ENCODE data around the gene RAB23. TPM values are rescaled to one million over a fixed set of nuclear protein-coding genes. Genes with fewer than 3 reads are reported as not detected.

Gene RAB23
- total RNA-seq = 10 to 100 TPM in 2 of 6 donors, 1 to 10 TPM in 4; 6.3 to 19.7 (median 9.1) TPM

DNA sequence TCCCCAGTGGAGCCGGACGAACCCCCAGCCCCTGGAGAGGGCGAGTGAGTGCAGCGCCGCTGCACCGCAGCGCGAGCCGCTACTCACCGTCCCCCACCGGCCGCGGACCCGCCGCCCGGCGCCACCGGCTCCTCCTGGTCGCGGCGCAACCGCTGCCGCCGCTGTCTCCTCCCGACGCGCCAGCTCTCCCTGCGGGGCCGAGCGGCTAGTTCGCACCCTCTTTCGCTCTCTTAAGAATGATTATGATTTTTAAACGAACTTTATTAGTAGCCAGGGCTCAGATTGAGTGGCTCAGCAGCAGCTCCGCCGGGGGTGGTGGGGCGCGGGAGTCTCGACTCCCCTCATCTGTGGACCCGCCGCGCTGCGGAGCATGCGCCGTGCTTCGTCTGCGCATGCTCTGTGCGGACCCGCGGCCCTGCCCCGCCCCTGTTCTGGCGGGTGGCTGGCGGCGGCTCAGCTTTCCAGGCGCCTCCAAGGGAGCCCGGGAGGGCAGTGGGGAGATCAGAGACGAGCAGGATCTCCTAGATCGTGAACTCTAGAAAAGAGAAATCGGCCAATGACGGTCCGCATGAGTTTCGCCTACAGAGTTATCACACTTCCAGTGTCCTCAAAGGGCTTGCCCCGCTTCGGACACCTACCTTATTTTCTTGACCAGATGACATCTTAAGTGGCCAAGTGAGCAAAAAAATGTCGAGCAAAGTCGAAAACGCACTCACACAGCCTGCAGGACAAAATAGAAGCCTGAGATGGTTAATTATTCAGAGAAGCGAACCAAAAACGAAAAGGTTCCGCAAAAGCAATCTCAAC lies at the start of gene RAB23:
TSS of gene RAB23 (minus strand) at position 372 of the 807 bp plus-strand sequence. CDS start 11,927 bp downstream, outside the sequence.
- DNase-seq = peak; percentile 81 to 97
- TF ChIP-seq POLR2AphosphoS5 (IDR thresholded peaks at IDR 0.05) (peak; percentile 40 to 87), EP300 (IDR thresholded peaks at IDR 0.05) (no peak), POLR2A (IDR thresholded peaks at IDR 0.05) (peak in 3 of 4 donors; percentile 33 to 79 (median 78))
- TF ChIP-seq, protein P1, sequence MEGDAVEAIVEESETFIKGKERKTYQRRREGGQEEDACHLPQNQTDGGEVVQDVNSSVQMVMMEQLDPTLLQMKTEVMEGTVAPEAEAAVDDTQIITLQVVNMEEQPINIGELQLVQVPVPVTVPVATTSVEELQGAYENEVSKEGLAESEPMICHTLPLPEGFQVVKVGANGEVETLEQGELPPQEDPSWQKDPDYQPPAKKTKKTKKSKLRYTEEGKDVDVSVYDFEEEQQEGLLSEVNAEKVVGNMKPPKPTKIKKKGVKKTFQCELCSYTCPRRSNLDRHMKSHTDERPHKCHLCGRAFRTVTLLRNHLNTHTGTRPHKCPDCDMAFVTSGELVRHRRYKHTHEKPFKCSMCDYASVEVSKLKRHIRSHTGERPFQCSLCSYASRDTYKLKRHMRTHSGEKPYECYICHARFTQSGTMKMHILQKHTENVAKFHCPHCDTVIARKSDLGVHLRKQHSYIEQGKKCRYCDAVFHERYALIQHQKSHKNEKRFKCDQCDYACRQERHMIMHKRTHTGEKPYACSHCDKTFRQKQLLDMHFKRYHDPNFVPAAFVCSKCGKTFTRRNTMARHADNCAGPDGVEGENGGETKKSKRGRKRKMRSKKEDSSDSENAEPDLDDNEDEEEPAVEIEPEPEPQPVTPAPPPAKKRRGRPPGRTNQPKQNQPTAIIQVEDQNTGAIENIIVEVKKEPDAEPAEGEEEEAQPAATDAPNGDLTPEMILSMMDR (IDR thresholded peaks at IDR 0.05) = peak in 1 of 6 experiments; percentile 12
- peaks cover 4 to 16% (median 8%) of the 10 kb centered on the region in 4 donors for H3K4me1 ChIP-seq
- peak within 1 kb of the TSS; percentile 71 to 91 (median 83) for H3K27ac ChIP-seq
- H3K9me3 ChIP-seq = no peaks in the 10 kb centered on the region
- no peaks in the 10 kb centered on the region for H3K27me3 ChIP-seq
- WGBS, 2 donors = 0% methylated on average over 20 to 44 of the region's 69 CpGs
- H3K36me3 ChIP-seq = no peaks in the 10 kb centered on the region
- H3K4me3 ChIP-seq = peak within 1 kb of the TSS; percentile 76 to 98 (median 96)
- ATAC-seq (ENCODE audit: low FRiP score in 2 of 2) = peak; percentile 96 to 98

DNA sequence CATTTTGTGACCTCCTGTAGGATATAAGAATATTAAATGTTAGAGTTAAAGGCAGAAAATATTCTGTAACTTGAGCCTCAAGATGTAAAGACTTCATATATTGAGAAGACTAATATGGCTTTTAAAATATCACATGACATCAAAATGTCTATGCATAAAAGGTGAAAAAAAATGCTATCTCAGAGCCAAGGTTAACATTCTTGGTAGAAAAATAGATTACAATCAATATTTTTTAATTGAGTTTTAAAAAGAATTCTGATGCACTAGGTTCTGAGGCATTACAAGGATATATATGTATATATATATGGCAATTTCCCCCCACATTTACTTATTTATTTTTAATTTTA lies 46.2 kb upstream of the RAB23 start:
- Histone ChIP-seq H3K27ac (no peak overlapping the region), H3K4me3 (no peak overlapping the region), H3K27me3 (no peaks in the 10 kb centered on the region), H3K4me1 (peaks cover 0 to 4% (median 0%) of the 10 kb centered on the region in 4 donors), H3K9me3 (no peaks in the 10 kb centered on the region), H3K36me3 (no peaks in the 10 kb centered on the region)
- no peak for TF ChIP-seq POLR2AphosphoS5 (IDR thresholded peaks at IDR 0.05)
- TF ChIP-seq, protein P1 (IDR thresholded peaks at IDR 0.05) = no peak
- no peak for TF ChIP-seq EP300 (IDR thresholded peaks at IDR 0.05)
- no peak for TF ChIP-seq POLR2A (IDR thresholded peaks at IDR 0.05)
- ATAC-seq (ENCODE audit: low FRiP score in 2 of 2) = no peak
- no peak for DNase-seq

DNA sequence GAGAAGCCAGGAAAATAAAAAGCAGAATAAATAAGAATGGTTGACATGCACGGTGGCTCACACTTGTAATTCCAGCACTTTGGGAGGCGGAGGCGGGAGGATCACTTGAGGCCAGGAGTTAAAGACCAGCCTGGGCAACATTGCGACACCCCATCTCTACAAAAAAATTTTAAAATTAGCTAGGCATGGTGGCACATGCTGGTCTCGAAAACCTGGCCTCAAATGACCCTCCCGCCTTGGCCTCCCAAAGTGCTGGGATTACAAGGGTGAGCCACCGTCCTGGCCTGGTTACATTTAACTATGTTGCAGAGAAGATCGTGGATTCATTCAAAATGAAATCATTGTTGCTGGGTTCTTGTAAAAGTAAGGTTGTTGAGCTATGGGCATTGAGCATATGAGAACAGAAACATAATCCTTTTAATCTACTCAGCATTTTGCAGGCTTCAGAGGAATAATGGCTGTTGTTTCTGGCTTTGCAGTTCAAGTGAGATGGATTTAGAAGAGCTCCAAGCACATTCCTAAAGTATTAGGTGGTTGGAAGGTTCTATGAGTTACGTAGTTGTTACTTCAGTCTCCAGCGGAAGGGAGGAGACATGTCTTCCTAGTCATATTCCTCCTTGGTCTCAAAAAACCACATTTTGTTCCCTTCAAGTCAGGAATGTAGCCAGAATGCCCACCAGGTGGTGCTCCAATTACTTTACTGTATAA lies 45.6 kb upstream of the RAB23 start:
- Histone ChIP-seq H3K36me3 (no peaks in the 10 kb centered on the region), H3K27me3 (no peaks in the 10 kb centered on the region), H3K9me3 (no peaks in the 10 kb centered on the region), H3K4me3 (no peak overlapping the region), H3K27ac (no peak overlapping the region), H3K4me1 (peaks cover 0 to 4% (median 0%) of the 10 kb centered on the region in 4 donors)
- DNase-seq (peak in 1 of 2 donors; percentile 39), ATAC-seq (ENCODE audit: low FRiP score in 2 of 2) (peak; percentile 66 to 95)
- WGBS, 2 donors = 76 to 77% methylated on average over 10 of the region's 10 CpGs
- TF ChIP-seq, protein P1 (IDR thresholded peaks at IDR 0.05) = peak in 5 of 6 experiments; percentile 19 to 66 (median 53)
- no peak for TF ChIP-seq POLR2A (IDR thresholded peaks at IDR 0.05)

DNA sequence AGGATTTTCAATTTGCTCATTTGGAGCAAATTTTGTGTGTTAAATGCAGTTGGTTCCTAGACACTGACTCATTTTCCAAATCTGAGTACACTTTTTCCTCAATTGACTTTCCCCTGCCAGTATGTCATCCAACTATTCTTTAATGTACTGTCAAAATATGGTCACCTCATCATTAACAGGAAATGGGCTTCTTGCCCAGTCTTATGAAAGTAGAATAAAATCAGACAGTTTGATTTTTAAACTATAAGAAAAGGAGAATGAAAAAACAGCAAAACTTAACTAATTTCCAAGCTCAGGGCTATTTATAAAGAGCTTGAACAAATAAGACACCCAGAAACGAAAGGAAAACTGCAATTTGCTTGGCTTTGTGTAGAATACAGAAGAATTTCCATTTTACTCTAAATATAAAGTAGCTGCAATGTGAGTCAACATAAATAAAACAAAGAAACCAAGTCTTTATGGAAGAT lies 43.7 kb upstream of the RAB23 start:
- H3K4me3 ChIP-seq = no peak overlapping the region
- H3K4me1 ChIP-seq = peaks cover 0 to 4% (median 0%) of the 10 kb centered on the region in 4 donors
- DNase-seq (no peak), ATAC-seq (ENCODE audit: low FRiP score in 2 of 2) (no peak)
- no peak overlapping the region for H3K27ac ChIP-seq
- H3K27me3 ChIP-seq = no peaks in the 10 kb centered on the region
- no peaks in the 10 kb centered on the region for H3K9me3 ChIP-seq
- no peaks in the 10 kb centered on the region for H3K36me3 ChIP-seq
- WGBS, 2 donors = 41 to 50% methylated on average over 1 of the region's 1 CpG
- TF ChIP-seq, protein P1 (IDR thresholded peaks at IDR 0.05) = no peak
- TF ChIP-seq EP300 (IDR thresholded peaks at IDR 0.05) (no peak), POLR2AphosphoS5 (IDR thresholded peaks at IDR 0.05) (no peak), POLR2A (IDR thresholded peaks at IDR 0.05) (no peak)

Data from upper lobe of left lung (tissue), 6 donors.